ENCODE results near the gene COL1A2.

COL1A2 gene

DNA sequence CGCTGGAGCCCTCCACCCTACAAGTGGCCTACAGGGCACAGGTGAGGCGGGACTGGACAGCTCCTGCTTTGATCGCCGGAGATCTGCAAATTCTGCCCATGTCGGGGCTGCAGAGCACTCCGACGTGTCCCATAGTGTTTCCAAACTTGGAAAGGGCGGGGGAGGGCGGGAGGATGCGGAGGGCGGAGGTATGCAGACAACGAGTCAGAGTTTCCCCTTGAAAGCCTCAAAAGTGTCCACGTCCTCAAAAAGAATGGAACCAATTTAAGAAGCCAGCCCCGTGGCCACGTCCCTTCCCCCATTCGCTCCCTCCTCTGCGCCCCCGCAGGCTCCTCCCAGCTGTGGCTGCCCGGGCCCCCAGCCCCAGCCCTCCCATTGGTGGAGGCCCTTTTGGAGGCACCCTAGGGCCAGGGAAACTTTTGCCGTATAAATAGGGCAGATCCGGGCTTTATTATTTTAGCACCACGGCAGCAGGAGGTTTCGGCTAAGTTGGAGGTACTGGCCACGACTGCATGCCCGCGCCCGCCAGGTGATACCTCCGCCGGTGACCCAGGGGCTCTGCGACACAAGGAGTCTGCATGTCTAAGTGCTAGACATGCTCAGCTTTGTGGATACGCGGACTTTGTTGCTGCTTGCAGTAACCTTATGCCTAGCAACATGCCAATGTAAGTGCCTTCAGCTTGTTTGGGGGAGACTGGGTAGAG, at the start of gene COL1A2:
Gene COL1A2 (plus strand): TSS at position 459 of the 704 bp plus-strand sequence. CDS start 137 bp downstream, at position 596.
- no peak for DNase-seq

DNA sequence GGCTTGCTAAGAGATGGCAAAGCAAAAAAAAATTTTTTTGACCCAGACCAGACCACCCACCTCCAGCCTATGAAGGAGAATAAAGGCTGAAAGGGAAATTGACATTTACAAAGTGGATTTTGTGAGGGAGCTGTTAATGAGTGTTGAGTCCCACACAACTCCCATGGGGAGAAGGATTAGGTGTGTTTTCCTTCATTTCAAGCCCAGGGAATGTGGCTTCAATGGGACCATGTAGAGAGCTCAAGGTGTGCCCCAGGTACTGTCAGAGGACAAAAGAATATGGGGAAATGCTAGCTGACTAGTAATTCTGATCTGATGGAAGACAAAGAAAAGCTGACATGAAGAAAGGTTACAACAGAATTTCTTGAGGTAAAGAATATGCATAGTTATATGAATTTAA, 48.8 kb upstream of the COL1A2 start:
- DNase-seq, result no peak

DNA sequence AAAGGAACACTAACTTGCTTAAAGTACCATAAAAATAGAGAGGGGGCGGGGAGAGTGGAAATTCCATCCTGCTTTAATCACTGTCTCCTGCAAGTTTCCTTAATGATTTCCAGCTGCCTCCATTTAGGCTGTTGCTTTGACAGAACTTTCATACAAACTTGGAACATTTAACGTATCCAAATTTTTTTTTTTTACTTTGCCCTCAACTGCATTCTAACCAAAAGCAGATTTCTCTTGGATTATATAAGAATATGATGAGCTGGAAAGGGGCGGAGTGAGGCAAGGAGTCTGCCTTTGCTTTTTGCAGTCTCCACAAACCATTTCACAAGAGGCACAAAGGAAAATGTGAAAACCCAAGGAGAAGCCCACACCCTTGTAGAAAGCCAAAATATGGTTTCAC, 46.6 kb upstream of the COL1A2 start:
- DNase-seq, result no peak

DNA sequence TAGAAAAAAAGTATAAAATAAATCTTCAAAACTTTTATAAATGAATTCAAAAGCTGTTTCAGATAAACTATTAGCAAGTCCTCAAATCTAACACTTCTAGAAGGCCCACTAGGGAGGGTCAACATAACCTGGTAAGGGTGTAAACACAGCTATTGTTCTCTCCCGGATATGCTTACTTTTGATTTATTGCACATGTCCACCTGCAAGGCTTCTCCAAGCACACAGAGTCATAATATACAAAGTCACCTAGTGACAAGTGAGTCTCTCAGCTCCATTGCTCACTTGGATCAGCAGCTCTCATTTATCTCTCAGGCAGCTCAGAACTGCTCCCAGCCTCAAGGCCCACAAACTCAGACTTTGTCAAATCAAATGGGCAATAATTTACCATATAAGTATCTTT, 44.0 kb upstream of the COL1A2 start:
- DNase-seq, result no peak

DNA sequence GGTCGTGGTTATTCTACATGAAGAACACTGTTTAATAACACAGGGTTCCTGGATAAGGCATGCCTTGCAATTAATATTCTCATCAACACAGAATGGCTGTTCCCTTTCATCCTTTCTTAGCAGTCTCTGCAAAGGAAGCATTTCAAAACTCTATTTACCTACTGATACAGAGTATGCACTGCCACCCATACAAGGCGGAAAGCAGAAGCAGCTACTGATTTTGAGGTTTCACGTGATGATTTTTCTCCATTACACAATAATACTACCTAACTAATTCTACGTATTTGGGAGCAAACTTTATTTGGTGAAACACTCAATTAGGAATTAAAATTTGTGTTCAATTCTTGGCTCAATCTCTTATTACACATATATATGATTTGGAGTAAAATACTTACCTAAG, 43.0 kb upstream of the COL1A2 start:
- no peak for DNase-seq

DNA sequence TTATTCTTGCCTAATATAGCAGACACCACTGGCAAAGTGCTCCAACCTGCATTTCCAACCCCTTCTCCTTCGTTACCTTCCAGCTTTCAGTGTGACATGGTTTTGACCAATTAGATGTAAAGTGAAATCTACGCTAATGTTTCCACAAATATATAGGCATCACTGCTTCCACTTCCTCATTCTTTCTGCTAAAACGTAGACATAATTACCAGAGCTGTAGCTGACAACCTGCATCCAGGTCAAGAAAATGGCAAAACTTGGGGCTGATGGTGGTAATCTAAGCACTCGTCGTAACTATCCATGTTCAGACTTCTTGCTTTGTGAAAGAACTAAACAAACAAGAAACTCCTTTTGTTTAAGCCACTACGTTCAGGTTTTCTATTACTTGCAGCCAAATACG, 41.8 kb upstream of the COL1A2 start:
- DNase-seq, result no peak

DNA sequence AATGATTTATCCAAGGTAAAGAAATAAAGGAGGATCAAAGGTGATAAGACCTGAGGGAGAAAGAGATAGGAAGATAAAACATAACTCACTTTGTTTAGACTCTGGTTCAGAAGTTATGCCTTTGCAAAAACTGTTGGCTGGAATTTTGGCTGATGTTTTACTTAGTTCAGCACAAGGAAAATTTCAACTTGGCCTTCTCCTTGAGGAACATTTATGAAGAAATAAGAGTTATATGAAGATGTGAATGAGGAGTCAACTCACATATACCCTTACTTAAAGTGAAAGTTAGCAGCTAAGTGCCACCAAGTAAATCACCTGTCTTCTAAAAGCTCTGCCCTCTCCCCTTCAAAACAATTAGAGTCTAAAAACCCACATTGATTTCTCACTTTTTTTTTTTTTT, 39.7 kb upstream of the COL1A2 start:
- no peak for DNase-seq

DNA sequence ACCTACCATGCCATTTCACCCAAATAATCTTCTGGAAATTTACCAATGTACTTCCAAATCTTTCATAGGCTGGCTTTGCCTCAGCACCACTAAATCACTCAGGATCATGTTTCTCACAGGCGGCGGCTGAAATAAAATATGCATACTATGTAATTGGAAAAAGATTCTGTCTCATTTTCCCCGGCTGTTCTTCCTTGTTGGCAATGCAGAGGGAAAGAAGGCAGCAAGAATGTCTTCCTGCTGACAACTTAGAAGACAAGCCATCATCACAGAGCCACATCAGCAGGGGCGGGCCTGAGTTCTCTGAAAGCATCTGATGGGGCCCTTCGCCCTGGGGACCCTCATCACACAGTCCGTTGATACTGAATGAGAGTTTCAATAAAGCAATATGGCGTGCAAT, 39.2 kb upstream of the COL1A2 start:
- no peak for DNase-seq

DNA sequence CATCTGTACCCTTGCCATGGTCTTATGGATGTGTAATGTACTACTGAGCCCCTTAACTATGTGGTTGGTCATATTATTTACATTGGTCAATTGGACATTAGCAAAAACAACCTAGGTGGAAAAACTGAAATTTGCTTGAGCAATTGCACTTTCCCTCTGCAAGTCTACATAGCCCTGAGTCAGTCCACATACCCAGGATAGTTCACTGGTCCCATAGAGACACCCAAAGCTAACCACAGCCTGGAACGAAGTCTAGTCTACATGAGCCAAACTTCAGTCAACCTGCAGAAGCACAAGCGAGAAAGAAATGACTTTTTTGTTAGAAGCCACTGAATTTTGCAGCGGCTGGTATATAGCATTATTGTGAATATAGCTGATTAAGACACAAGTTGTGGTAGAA, 37.6 kb upstream of the COL1A2 start:
- DNase-seq, result no peak

DNA sequence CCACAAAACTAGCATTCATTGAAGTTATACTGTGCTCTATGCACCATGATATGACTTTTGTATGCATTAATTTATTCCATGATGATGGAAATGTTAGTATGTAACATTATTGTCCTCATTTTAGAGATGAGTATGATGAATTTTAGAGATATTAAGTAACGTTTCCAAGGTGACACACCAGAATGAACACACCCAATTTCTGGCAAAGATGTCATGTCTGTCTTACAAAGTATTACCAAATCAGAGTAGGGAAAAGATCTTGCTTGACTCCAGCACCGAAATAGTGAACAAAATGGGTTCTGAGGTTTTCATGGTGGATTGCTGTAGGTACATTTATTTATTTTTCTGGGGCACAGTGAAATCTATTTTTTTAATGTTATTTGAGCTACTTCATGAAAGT, 33.8 kb upstream of the COL1A2 start:
- DNase-seq, result no peak

DNA sequence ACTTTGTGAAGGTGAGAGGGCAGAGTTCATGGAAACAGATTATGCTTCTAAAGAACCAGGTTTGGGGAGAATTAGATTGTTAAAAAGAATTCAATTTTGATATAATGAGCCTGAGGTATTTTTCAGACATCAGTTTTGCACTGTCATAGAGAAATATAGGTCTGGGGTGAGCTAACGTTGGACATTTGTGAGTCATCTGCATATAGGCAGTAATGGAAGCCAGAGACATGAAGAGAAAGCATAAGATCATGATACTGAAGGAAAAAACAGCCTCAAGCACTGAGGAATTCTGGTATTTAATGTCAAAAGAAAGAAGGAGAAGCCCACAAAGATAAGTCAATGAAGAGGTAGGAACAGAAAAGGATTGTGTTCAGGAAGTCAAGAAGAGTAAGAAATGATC, 32.4 kb upstream of the COL1A2 start:
- no peak for DNase-seq

DNA sequence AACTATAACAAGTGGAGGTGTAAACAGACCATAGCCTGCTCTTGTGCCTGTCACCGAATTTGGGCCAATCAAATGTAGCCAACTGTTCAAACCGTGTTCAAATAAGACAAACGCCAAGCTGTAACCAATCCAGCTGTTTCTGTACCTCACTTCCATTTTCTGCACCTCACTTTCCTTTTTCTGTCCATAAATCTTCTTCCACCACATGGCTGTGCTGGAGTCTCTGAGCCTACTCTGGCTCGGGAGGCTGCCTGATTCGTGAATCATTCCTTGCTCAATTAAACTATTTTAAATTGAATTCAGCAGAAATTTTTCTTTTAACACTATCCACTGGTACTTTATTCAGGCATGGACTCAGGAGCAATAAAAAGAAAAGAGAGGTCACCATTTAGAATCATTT, 29.9 kb upstream of the COL1A2 start:
- DNase-seq, result no peak

DNA sequence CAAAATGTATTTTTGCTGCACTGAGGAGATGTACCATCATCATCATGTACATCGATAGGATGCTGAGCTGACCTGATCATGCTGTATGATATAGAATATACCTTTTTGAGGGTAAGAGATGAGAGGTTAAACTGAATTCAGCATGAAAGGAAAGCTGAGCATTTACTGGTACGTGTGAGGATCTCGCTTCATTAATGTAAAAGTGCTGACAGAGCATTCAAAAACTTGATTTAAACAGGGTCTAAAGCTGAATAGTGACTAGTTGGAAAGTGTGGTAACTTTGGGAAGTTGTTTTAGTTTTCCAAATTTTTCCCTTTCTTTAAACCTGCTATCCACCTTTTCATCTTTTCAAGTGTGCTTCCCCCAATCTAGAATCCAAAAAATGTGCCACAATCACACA, 28.5 kb upstream of the COL1A2 start:
- DNase-seq, result no peak

DNA sequence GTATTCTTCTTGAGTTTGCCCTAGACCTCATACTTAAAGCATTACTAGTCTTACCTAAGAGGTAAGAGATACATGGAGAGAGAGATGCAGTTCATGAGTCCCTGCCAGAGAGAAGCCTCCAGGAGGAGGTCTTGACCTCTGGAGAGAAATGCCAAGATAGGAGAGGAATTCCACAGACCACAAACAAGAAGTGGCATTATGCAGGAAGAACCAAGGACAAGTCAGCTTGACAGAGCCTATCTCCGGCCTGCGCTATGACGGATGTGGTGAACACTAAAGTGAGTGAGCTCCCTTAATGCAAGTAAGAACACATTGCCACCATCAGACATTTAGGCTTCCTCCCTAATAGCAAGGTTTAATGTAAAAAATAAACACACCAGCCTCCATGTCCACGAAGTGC, 27.9 kb upstream of the COL1A2 start:
- no peak for DNase-seq

DNA sequence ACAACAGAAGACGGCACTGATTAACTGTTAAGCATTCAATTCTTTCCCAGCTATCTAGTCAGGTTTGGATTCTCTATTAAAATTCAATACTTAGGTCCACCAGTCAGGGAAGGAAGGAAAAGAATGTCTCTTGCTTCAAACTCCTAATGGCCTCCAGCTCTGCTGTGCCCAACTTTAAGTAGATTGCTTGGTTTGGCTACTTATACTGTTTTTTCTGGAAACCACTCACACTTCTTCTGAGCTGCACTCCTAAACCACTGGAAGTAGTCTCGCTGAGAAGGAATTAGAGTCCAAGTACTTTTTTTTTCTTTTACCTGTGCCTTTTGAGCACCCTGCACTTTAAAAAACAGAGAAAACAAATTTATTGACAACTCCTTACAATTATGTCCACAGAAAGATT, 26.7 kb upstream of the COL1A2 start:
- peak; percentile 38 for DNase-seq

DNA sequence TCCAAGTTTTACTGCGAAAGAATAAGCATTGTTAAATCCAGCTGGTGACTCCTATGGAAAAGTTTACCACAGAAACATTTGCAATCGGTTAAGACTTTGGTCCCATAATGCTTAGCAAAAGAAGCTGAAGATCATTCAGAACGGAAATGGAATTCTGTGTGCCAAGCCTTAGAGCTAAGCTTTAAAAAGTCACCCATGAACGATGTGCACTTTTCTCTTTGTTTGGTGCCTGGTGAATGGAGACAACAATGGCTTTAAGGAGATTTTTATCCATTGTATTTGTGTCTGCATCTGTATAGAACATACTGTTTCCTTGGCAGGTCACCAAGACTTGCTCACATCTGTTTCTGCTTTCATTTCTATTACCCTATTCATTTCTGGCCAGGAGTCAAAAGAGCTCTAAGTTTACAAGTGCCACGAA, 26.3 kb upstream of the COL1A2 start:
- peak; percentile 37 for DNase-seq

DNA sequence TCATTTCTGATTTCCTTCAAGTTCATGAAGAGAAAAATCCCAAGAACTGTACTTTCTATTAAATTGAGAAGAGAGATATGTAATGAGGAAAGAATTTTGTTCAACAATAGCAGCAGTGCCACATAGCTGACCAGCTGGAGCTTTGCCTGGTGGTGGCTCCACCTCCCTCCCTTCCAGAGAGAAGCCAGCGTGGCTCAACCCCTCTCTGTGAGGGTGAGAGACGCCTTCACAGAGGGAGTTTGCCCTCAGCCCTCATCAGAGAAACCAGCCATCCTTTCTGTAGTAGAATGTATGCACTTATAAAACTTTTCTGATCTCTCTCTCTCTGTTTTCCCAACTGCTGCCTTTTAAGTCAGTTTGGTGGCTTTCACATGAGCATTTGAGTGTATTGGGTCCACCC, 20.5 kb upstream of the COL1A2 start:
- no peak for DNase-seq

DNA sequence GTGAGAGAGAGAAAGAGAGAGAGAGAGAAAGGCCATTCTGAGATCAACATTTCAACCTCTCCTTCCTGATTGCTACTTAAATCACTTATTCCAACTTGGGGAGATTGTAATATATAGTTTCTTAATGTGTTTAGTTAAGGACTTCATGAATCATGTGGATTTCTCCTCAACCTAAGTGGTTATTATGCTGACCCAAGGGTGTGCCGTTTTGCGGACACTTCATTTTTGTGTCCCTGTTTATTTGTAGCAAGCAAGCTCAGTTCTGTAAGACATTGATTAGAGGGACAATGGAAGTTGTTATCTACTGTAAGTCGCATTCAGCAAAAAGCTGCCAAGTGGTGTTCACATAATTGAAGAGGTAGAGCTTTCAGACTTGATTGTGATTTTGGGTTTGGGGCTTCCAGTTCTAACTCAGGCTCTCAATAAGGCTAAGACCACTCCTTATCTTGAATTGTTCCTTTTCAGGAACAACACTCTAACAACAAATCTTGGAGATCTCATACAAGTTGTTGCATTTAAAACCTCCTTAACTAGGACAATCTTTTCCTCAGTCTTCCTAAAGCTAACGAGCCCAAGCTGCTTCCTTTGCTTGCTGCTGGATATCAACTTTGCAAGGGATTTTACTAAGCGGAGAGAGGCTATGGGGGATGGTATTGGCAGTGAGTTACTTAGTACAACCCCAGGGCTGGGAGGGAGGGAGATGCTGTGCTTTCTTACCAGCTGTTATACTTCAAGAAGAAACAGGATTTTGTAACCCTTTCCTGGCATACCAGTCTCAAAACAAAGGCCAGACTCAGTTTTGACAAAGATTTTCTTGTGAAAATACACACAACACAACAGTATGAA, 19.8 kb upstream of the COL1A2 start:
- no peak for DNase-seq

DNA sequence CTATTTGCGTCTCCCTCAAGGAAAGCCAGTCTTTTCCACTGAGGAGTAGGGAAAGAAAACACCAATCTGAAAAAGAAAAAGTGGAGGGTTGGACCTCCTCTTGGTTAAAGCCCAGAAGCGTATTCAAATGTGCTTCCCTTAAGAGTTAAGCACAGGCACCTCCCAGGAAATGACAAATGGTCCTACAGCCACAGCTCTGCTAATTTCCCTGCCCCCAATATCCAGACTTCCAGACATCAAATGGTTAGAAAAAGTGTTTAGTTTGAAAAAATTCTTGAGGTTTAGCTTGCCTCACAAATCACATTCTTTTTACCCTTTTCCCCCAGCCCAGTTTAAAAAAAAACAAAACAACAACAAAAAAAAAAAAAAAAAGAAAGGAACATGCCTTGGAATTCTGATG, 19.0 kb upstream of the COL1A2 start:
- DNase-seq, result no peak

DNA sequence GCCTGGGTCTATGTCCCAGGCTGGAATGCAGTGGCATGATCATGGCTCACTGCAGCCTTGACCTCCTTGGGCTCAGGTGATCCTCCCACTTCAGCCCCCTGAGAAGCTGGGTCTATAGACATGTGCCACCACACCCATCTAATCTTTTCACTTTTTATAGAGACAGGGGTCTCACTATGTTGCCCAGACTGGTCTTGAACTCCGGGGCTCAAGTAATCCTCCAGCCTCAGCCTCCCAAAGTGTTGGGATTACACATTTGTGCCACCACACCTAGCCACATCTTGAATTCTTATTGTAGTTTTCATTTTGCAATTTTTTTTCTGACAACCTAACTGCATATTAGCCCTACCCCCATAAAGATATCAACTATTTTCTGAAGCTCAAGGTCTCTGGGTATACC, 18.4 kb upstream of the COL1A2 start:
- DNase-seq, result no peak

DNA sequence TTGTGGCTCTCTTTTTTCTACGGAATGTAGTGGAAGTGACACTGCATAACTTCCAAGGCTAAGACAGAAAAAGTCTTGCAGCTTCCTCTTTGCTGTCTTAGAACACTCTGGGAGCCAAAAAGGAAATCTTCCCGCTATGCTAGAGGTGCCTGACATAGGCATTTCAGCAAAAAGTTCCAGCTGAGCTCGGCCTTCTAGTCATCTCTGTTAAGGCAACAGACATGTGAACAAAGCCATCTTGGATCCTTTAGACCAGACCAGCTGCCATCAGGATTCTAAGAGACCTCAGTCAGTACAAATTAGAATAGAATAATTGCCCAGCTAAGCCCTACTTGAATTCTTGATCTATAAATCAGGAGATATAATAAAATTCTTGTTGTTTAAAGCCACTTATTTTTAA, 16.3 kb upstream of the COL1A2 start:
- DNase-seq, result no peak

DNA sequence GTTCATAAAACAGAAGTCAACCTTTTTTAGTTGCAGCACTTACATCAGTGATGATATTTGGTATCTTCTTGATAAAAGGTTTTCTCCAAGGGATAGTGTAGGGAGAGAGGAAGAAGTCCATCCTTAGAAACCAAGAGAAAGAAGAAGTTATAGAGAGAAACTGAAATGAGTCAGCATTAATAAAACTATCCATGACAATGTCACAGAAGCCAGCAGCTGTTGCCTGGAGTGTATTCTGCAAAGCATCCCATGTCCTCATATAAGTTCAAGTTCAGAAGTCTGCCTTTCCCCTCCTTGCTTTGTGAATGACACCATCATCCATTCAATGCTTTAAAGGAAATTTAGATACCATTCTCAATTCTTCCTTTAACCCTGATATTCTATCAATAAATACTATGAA, 14.4 kb upstream of the COL1A2 start:
- DNase-seq, result no peak

DNA sequence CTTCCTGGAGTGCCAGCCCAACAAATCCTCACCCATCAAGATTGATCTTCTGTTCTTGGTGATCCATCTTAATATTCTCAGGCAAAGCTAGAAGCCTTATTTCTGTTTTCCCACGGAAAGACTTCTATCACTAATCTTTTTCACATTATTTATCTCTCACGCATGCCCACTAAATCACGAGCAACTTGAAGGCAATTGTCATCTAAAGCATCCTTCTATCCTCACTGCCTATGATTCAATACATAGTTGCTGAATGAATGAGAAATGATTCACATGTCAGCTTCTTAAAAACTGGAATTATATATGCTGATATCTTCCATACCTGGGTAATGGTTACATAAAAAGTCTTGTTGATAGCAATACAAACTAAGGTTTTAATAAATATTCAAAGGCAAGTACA, 12.6 kb upstream of the COL1A2 start:
- DNase-seq, result no peak

DNA sequence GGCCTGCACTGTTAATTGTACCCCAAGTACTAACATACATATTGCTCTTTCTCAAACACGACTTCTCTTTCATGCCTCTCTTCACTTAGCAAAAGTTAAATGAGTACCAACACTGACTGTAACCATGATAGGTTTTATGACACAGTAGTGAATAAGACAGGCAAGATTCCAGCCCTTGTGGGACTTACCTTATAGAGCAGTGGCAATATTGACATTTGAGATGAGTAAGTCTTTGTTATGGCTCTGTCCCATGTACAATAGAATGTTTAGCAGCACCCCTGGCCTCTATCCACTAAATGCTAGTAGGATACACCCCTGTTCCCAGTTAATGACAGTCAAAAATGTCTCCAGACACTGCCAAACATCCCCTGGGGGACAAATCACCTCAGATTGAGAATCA, 11.9 kb upstream of the COL1A2 start:
- no peak for DNase-seq

DNA sequence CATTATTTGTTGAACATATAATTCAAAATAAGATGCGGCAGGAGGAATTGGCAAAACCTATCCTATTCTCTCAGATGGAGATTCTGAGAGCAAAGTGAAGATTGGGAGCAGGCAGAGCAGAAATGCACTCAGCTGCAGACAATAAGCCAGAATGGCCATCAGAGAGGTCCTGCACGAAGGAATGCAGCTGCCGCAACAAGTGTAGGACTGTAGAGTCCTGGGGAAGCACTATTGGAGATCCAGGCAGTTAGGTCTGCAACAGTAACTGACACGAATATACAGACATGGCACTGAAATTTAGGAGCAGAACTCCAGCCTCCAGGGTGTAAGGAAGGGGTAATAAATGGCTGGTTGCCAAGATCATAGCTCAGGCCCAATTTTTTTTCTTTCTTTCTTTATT, 10.4 kb upstream of the COL1A2 start:
- no peak for DNase-seq
